GM18870 (cell line): ENCODE data around the gene TRIM44.

Experiments used
- ATAC-seq: cut with Tn5 transposase; IDR thresholded peaks from one replicate; pipeline ENCODE4 v1.9.1; 2021; ENCODE audit warnings: moderate library complexity; ENCODE audit not compliant: unreplicated experiment

TRIM44 gene, protein sequence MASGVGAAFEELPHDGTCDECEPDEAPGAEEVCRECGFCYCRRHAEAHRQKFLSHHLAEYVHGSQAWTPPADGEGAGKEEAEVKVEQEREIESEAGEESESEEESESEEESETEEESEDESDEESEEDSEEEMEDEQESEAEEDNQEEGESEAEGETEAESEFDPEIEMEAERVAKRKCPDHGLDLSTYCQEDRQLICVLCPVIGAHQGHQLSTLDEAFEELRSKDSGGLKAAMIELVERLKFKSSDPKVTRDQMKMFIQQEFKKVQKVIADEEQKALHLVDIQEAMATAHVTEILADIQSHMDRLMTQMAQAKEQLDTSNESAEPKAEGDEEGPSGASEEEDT

GRCh38 chr11:35662649-35663407 is at the start of gene TRIM44:
TRIM44 (plus strand) TSS chr11:35662775; CDS start chr11:35663112, 337 bp downstream.
- ATAC-seq, result peak; percentile 84

GRCh38 chr11:35614939-35615569 is 47.5 kb upstream of the TRIM44 start:
- ATAC-seq, result no peak

DNA sequence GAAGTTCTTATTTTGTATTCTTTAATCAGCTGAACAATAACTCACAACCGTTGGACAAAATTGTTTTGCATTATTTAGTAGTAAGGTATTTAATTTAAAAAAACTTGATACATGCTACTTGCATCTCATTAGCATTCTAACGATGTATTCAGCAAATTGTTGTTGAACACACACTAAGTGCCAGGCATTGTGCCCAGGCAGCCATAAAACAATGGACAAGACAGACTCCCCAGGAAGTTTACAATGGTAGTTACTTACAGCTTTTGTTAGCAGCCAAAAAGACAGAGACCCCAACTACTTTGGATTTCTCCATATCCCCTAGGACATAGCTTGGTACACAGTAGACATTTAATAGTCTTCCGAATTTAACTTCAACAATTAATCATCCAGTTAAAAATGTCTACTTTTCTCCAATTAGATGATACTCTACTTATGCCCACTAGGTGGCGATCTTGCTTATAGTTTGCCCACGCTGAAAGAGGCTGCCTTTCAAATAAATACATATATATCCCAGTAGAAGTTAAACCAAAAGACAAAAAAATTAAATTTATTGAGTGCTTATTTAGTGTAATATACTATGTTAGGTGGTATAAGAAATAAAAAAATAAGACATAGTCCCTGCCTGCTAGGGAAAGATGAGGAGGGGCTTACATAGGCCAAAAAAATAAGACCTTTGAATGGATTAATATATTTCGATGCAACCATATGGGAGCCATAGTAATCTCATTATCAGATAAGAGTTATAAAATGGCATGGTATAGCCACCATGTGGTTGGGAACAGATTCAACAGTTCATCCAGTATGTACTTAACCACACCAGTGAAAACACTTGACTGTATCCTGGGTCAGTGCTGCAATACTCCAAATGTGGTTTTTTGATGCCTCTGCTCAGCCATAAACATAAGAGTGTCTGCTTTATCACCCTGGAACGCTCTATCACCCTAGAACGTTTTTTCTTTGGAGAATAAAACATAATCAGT is 46.4 kb upstream of the TRIM44 start:
- ATAC-seq, result no peak

- ATAC-seq, result no peak
These were observed 45.3 kb upstream of the TRIM44 start for GRCh38 chr11:35617316-35617686.

DNA sequence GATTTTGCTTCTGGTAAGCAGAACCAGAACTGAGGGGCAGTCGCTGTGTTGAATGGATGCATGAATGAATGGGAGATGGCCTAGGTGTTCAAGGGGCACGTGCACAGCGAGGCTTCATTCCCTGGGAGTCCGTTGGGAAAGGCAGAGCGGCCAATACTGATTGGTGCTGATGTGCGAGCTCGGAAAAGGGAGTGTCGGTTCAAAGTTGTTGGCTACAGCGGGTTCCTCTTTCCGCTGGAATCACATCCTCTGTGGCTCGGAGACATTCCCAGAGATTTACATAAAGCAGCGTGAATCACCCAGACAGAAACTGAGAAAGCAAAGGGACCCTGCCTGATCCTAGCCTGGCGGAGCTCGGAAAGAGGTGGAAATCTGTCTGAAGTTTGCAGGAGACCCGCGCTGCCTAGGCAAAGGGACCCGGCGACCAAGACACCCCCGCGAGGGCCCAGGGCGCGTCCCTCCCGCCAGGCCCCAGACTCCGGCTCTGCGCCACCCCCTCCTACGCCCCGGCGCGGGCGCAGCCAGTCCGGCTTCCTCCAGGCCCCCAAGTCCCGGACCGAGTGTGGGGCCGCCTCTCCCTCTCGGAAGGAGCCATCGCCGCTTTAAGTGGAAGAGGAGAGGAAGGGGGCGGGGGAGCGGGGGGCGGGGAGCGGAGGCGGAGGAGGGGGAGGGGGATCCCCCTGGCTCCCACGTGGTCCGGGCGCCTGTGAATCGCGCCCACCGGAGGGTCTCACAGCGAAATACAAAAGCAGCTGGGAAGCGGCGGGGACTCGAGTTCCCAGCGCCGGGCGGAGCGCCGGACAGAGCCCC is 44.7 kb upstream of the TRIM44 start, which contains the start of gene FJX1:
Gene FJX1, plus strand, starts transcription at position 774 of the 810 bp plus-strand sequence. CDS start 177 bp downstream, outside the sequence.
- no peak for ATAC-seq

DNA sequence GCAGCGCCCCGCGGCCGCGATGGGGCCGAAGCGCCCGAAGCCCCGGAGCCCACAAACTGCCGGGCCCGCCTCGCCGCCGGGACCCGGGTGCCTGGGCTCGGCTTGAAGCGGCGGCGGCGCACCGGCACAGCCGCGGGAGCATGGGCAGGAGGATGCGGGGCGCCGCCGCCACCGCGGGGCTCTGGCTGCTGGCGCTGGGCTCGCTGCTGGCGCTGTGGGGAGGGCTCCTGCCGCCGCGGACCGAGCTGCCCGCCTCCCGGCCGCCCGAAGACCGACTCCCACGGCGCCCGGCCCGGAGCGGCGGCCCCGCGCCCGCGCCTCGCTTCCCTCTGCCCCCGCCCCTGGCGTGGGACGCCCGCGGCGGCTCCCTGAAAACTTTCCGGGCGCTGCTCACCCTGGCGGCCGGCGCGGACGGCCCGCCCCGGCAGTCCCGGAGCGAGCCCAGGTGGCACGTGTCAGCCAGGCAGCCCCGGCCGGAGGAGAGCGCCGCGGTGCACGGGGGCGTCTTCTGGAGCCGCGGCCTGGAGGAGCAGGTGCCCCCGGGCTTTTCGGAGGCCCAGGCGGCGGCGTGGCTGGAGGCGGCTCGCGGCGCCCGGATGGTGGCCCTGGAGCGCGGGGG is 44.0 kb upstream of the TRIM44 start:
- no peak for ATAC-seq

DNA sequence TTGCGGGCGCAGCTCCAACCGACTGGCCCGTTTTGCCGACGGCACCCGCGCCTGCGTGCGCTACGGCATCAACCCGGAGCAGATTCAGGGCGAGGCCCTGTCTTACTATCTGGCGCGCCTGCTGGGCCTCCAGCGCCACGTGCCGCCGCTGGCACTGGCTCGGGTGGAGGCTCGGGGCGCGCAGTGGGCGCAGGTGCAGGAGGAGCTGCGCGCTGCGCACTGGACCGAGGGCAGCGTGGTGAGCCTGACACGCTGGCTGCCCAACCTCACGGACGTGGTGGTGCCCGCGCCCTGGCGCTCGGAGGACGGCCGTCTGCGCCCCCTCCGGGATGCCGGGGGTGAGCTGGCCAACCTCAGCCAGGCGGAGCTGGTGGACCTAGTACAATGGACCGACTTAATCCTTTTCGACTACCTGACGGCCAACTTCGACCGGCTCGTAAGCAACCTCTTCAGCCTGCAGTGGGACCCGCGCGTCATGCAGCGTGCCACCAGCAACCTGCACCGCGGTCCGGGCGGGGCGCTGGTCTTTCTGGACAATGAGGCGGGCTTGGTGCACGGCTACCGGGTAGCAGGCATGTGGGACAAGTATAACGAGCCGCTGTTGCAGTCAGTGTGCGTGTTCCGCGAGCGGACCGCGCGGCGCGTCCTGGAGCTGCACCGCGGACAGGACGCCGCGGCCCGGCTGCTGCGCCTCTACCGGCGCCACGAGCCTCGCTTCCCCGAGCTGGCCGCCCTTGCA is 43.3 kb upstream of the TRIM44 start:
- ATAC-seq, result no peak

GRCh38 chr11:35619855-35620640 is 42.5 kb upstream of the TRIM44 start:
- ATAC-seq, result no peak

- no peak for ATAC-seq
These were observed 41.8 kb upstream of the TRIM44 start for GRCh38 chr11:35620795-35621194.

GRCh38 chr11:35621620-35622019 is 41.0 kb upstream of the TRIM44 start:
- no peak for ATAC-seq

DNA sequence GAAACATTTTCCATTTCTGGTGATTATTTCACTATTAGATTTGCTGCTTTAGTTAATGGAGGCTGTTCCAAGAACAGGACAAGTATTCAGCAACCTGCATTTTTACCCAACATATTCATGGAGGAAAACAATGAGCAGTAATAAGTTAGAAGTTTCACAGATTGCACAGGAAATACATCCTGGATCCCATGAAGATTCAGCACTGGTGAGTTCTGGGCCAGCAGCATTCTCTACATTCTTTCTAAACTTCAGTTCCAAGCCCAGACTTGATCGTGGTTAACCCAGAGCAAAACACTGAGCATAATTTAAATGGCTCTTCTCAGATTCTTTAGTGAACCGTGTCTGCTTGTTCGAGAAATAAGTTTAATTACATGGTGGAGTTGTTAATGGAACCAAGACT is 40.5 kb upstream of the TRIM44 start:
- ATAC-seq, result no peak

GRCh38 chr11:35623621-35624168 is 38.9 kb upstream of the TRIM44 start:
- no peak for ATAC-seq

- no peak for ATAC-seq
These were observed 38.3 kb upstream of the TRIM44 start for GRCh38 chr11:35624316-35624715.

DNA sequence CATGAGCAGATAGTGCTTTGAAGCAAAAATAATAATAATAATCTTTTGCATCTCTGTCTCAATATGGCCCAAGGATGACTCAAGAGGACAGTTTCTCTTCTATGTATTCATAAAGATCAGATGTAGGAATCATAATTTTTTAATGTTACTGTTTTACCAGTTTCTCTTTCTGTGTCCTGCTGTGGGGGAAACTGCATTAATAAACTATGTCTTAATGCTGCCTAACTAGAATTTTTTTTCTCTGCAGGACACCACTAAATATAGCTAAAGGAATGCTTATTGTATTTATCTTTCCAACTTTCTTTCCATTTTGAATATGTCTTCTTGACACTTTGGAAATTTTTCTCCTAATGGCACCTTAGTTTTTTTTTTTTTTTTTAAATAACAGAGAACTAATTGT is 37.8 kb upstream of the TRIM44 start:
- no peak for ATAC-seq

DNA sequence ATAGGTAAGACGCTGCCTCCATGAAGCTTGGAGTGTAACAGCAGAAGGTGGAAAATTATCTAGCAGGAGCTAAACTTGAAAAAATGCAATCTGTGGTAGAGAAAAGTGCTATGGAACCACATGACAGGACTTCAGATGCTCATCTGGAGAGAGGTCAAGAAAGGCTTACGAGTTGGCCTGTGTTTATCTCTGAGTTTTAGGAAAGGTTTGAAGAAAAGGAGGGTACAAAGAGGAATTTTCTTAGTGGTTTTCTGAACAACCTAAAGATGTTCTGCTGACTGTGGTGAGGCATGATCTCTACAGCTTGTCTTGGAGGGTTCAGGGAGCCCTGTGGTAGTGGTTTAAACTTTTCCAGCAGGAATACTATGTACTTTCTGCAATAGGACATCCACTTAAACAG is 36.1 kb upstream of the TRIM44 start:
- ATAC-seq, result no peak

- ATAC-seq, result no peak
These were observed 33.1 kb upstream of the TRIM44 start for GRCh38 chr11:35629511-35629910.

DNA sequence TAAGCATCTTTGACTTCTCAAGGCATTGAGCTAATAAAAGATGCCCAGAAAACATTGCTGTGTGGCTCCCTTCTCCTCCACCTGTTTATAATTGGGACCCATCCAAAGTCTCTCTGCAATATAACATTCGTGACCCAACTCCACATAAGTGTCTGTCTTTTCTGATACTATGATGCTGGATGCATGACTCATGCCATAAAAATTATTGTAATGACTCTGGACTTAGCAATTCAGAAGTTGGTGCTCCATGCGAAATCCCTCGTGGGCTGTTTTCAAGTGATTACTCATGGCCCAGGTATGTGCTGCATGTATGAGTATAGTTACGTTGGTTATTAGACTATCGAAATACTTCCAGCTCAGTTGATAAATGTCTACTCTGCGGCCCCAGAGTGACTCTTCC is 32.7 kb upstream of the TRIM44 start:
- ATAC-seq, result no peak

DNA sequence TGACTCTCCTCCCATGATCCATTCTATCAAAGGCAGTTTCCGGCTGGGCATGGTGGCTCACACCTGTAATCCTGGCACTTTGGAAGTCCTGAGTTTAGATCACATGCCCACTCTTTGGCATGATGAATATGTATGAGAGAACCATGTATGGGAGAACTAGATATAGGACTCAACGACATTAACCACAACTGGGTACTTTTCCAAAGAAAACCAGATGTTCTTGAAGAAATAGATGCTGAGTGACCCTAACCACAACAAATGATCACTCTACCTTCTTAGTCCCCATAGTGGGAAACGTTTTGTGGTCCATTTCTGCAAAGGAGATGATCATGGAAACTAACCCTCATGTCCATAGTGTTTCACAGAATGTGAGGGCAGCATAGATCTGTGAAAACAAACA is 30.7 kb upstream of the TRIM44 start:
- ATAC-seq, result no peak
